ENCODE results near the gene SDC3.

Gene SDC3

GRCh38 chr1:30830537-30830936 lies 78.0 kb downstream of the SDC3 start:
- in situ Hi-C loops (cut with HindIII; ENCODE audit: low sequenced_read_pairs) = no loop called here

DNA sequence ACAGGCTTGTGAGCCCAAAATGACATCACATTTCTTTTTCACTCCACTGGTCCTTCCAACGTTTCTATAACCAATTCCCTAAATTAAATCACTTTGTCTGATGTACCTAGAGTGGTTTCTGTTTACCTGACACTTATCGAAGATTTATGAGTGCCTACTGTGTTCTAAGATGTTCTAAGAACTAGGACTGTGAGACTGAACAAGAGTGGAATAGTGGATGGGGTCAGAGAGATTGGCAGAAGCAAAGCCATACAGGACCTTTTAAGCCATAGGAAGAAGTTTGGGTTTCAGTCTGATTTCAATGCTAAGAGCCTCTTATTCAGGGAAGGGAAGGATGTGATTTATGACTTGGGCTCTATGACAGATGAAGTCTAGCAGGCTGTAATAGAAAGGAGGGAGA lies 78.7 kb downstream of the SDC3 start:
- in situ Hi-C loops (cut with HindIII; ENCODE audit: low sequenced_read_pairs) = no loop called here

DNA sequence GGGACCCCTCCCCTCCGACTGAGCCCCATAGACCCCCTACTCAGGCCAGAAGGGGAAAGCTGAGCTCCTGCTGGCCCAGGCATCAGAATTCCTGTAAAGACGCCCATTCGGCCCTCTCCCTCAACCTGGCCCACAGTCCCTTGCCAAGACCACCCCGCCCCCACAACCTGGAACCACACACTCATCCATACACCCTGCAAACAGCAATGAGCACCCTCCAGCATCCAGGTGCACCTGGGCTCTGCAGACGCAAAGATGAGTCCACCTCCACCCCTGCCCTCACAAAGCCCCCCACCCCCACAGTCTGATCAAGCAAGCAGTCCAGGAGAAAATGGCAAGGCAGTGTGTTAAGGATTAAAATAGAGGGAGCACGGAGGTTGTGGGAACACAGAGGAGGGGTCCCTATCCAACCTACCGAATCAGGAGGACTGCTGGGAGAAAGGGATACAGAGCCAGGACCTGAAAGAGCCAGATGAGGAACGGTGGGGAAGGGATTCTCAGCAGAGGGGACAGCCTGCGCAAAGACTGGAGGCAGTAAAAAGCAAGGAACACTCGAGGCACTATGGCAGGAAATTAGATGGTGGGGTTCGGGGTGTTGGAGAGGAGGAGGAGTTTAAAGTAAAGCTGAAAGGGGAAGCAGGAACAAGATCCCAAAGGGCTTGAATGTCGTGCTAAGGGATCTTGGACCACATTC lies 83.7 kb downstream of the SDC3 start:
- in situ Hi-C loops (cut with HindIII; ENCODE audit: low sequenced_read_pairs) = loop anchor here (5.0 kb wide), 1 partner anchor 42 kb away; no protein-coding TSS in a partner anchor

GRCh38 chr1:30823969-30824735 lies 84.4 kb downstream of the SDC3 start:
- in situ Hi-C loops (cut with HindIII; ENCODE audit: low sequenced_read_pairs) = loop anchor here (5.0 kb wide), 1 partner anchor 43 kb away; no protein-coding TSS in a partner anchor

- in situ Hi-C loops (cut with HindIII; ENCODE audit: low sequenced_read_pairs) = loop anchor here (5.0 kb wide), 1 partner anchor 44 kb away; no protein-coding TSS in a partner anchor
Observed at GRCh38 chr1:30823627-30823968, 85.0 kb downstream of the SDC3 start.

DNA sequence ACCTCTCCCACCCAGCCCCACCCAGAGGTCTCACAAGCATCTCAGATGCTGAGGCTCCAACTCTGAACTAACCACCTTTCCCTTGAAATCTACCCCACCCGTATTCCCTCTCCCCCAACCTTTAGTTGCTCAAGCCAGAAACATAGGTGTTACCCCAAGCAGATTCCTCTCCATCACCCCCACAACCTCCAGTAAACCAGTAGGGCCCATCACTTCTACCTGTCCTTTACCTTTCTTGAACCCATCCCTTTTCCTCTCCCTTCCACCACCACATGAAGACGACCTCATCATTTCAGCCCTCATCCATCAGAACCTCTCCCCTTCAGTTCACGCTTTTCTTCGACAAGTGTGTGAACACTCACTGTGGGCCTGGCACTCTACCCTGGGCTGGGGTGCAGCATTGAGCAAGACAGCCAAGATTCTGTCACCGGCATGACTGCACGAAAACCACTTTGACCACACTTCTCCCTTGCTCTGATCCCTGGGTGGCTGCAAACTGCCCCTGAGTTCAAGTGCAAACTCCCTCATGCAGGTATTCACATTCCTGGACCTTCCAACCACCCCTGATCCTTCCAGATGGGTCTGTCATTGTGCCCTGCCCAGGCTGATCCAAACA lies 85.5 kb downstream of the SDC3 start:
- in situ Hi-C loops (cut with HindIII; ENCODE audit: low sequenced_read_pairs) = loop anchor here (5.0 kb wide), 1 partner anchor 44 kb away; no protein-coding TSS in a partner anchor

DNA sequence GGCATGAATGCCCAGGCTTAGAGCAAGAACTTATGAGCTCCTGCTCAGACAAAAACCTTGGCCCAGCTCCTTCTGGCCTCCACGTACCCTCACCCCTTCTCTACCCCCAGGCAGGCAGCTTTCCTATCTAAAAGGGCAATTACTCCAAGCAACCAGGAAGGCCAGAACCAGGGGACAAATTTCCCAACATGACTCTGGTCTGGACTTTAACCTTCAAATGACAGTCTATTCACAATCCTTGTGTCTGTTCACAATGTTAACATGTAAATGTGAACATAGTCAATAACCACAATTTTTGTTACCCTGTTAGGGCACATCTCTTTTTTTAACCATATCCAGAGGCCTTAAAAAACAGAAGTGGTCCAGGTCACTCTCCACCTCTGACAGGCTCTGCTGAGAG lies 86.6 kb downstream of the SDC3 start:
- in situ Hi-C loops (cut with HindIII; ENCODE audit: low sequenced_read_pairs) = loop anchor here (5.0 kb wide), 1 partner anchor 45 kb away; no protein-coding TSS in a partner anchor

- in situ Hi-C loops (cut with HindIII; ENCODE audit: low sequenced_read_pairs) = loop anchor here (5.0 kb wide), 1 partner anchor 47 kb away; no protein-coding TSS in a partner anchor
Observed at GRCh38 chr1:30820299-30820698, 88.3 kb downstream of the SDC3 start.
